ENCODE results near the gene FMNL2. TPM values are rescaled to one million over a fixed set of nuclear protein-coding genes. Genes with fewer than 3 reads are reported as not detected.

The FMNL2 gene
- total RNA-seq, 1 donor from 2014 or later = 34.3 TPM

DNA sequence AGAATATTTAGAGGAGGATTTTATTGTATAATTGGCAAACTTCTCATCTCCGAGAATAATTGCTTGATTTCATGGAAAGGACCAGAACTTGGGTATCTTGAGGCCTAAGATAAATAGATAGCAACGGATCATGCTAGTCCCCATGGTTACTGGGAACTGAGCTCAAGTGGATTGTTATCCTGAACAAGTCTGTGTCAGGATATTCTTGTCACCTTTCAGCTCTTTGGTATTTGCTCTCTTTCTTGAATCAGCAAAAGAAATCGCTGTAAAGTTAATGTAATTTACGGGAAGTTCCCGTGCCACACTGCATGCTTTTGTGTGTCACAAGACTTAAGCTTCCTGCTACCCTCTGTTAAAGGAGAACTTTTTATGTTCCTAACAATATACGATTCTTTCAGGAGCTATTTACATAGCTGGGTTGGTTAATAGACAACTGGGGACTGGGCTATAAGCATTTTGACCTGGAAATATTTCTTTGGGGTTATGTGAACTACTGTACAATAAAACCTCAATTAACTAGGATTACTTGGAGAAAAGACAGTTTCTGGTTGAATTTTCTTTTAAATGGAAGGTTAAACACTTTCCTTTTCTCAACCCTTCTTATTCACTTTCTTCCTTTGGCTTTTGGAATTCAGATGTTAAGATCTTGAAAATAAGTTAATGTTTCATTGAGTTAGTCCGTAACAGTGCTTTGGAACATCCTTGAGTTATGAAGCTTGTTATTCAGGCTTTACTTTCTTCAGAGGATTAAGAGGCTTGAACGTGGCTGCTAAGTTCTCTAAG is 151.2 kb downstream of the FMNL2 start:
- H3K4me1 ChIP-seq (ENCODE audit: insufficient read depth, low read length) = peaks cover 6% of the 10 kb centered on the region
- no peaks in the 10 kb centered on the region for H3K36me3 ChIP-seq (ENCODE audit: insufficient read depth, low read length)
- H3K9me3 ChIP-seq (ENCODE audit: insufficient read depth, low read depth, low read length) = no peaks in the 10 kb centered on the region
- H3K9me3 Mint-ChIP-seq (ENCODE audit: unreplicated experiment) = no peaks in the 10 kb centered on the region
- H4K20me1 ChIP-seq (ENCODE audit: insufficient read depth, low read length) = peaks cover 22% of the 10 kb centered on the region
- peaks cover 32% of the 10 kb centered on the region for H3K79me2 ChIP-seq (ENCODE audit: insufficient read depth, low read length)
- H3K27me3 ChIP-seq (ENCODE audit: insufficient read depth, low read length) = no peaks in the 10 kb centered on the region
- peaks cover 34% of the 10 kb centered on the region for H3K4me1 Mint-ChIP-seq (ENCODE audit: low read depth, unreplicated experiment)
- no peak for FAIRE-seq
- no peak for TF ChIP-seq EZH2 (IDR thresholded peaks at IDR 0.05; ENCODE audit: insufficient read depth, low read length)
- TF ChIP-seq, protein P1, sequence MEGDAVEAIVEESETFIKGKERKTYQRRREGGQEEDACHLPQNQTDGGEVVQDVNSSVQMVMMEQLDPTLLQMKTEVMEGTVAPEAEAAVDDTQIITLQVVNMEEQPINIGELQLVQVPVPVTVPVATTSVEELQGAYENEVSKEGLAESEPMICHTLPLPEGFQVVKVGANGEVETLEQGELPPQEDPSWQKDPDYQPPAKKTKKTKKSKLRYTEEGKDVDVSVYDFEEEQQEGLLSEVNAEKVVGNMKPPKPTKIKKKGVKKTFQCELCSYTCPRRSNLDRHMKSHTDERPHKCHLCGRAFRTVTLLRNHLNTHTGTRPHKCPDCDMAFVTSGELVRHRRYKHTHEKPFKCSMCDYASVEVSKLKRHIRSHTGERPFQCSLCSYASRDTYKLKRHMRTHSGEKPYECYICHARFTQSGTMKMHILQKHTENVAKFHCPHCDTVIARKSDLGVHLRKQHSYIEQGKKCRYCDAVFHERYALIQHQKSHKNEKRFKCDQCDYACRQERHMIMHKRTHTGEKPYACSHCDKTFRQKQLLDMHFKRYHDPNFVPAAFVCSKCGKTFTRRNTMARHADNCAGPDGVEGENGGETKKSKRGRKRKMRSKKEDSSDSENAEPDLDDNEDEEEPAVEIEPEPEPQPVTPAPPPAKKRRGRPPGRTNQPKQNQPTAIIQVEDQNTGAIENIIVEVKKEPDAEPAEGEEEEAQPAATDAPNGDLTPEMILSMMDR (IDR thresholded peaks at IDR 0.05; ENCODE audit: insufficient read depth, low read depth, low read length) = no peak
- H2AFZ ChIP-seq (ENCODE audit: low read depth, low read length) = no peak overlapping the region
- no peak overlapping the region for H3K4me3 ChIP-seq (ENCODE audit: insufficient read depth, low read depth, low read length)
- no peaks in the 10 kb centered on the region for H3K36me3 Mint-ChIP-seq (ENCODE audit: low read depth, unreplicated experiment)
- H3K4me3 Mint-ChIP-seq (ENCODE audit: unreplicated experiment) = no peak overlapping the region
- H3K9ac ChIP-seq (ENCODE audit: low read length) = no peak overlapping the region
- H3K27ac ChIP-seq (ENCODE audit: low read depth, low read length) = no peak overlapping the region
- no peaks in the 10 kb centered on the region for H3K27me3 Mint-ChIP-seq (ENCODE audit: low read depth, unreplicated experiment)
- no peak overlapping the region for H3K4me2 ChIP-seq (ENCODE audit: low read length)
- DNase-seq (ENCODE audit: low read depth) = no peak
- H3K27ac Mint-ChIP-seq (ENCODE audit: unreplicated experiment) = peak overlapping the region; percentile 49

DNA sequence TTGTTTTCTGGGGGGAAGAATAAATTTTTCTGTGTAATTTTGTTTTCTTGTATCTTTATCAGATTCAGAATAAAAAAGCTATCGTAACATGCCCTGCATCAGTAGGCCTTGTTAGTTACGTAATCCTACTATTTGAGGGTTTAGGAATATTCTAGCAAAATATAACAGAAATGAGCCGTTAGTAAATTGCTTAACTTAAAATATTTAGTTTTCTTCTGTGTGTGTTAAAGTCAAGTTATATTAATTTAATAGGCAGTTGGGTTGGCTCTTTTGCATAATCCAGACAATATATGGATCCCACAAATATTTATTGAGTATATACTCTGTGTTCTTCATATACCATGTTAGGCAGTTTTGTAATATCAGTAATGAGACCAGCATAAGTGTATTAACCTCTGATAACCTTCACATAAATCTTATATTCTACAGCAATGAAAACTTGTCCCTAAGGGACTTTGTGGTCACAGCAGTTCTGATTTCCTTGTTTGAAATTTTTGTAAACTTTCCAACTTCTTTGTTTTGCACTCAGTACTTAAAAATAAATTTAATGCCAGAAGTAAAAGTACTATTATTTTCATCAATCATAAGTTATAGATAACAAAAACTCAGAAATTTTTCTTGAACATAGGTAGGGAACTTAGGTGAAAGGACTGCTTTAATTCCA is 151.9 kb downstream of the FMNL2 start:
- H3K4me3 ChIP-seq (ENCODE audit: insufficient read depth, low read depth, low read length) = no peak overlapping the region
- H3K9me3 ChIP-seq (ENCODE audit: insufficient read depth, low read depth, low read length) = no peaks in the 10 kb centered on the region
- H3K4me1 ChIP-seq (ENCODE audit: insufficient read depth, low read length) = peaks cover 6% of the 10 kb centered on the region
- H3K9ac ChIP-seq (ENCODE audit: low read length) = no peak overlapping the region
- no peak overlapping the region for H3K4me2 ChIP-seq (ENCODE audit: low read length)
- H3K36me3 ChIP-seq (ENCODE audit: insufficient read depth, low read length) = no peaks in the 10 kb centered on the region
- Mint-ChIP-seq H3K27me3 (ENCODE audit: low read depth, unreplicated experiment) (no peaks in the 10 kb centered on the region), H3K9me3 (ENCODE audit: unreplicated experiment) (no peaks in the 10 kb centered on the region), H3K36me3 (ENCODE audit: low read depth, unreplicated experiment) (no peaks in the 10 kb centered on the region), H3K4me1 (ENCODE audit: low read depth, unreplicated experiment) (peaks cover 34% of the 10 kb centered on the region), H3K27ac (ENCODE audit: unreplicated experiment) (no peak overlapping the region), H3K4me3 (ENCODE audit: unreplicated experiment) (no peak overlapping the region)
- no peak overlapping the region for H2AFZ ChIP-seq (ENCODE audit: low read depth, low read length)
- DNase-seq (ENCODE audit: low read depth) = no peak
- H4K20me1 ChIP-seq (ENCODE audit: insufficient read depth, low read length) = peaks cover 22% of the 10 kb centered on the region
- H3K27me3 ChIP-seq (ENCODE audit: insufficient read depth, low read length) = no peaks in the 10 kb centered on the region
- H3K79me2 ChIP-seq (ENCODE audit: insufficient read depth, low read length) = peaks cover 34% of the 10 kb centered on the region
- no peak for FAIRE-seq
- no peak for TF ChIP-seq EZH2 (IDR thresholded peaks at IDR 0.05; ENCODE audit: insufficient read depth, low read length)
- TF ChIP-seq, protein P1 (IDR thresholded peaks at IDR 0.05; ENCODE audit: insufficient read depth, low read depth, low read length) = no peak
- no peak overlapping the region for H3K27ac ChIP-seq (ENCODE audit: low read depth, low read length)

DNA sequence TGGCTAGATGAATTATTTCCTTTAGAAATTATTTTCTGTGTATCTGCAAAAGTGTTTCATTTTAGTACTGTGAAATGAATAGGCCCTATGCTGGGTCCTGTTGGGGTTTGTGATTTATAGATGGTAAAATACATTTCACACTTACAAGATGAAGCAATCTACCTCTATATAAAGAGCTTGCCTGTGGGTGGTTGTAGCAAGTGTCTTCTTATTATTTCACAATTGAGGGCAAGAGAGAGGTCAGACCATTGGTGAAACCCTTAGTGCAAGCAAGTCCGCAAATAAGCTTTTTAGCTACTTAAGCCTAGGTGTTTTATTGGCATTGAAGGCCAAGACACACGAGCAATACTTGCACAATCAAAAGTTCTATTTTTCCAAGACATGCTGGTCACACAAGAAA is 153.1 kb downstream of the FMNL2 start:
- H3K9me3 ChIP-seq (ENCODE audit: insufficient read depth, low read depth, low read length) = no peaks in the 10 kb centered on the region
- peaks cover 25% of the 10 kb centered on the region for H3K4me1 Mint-ChIP-seq (ENCODE audit: low read depth, unreplicated experiment)

More for the DNA sequence above, 153.1 kb downstream of the FMNL2 start:
- no peak overlapping the region for H3K4me3 Mint-ChIP-seq (ENCODE audit: unreplicated experiment)
- FAIRE-seq (no peak), DNase-seq (ENCODE audit: low read depth) (no peak)
- no peak overlapping the region for H3K4me3 ChIP-seq (ENCODE audit: insufficient read depth, low read depth, low read length)
- no peaks in the 10 kb centered on the region for H3K36me3 ChIP-seq (ENCODE audit: insufficient read depth, low read length)
- H3K4me1 ChIP-seq (ENCODE audit: insufficient read depth, low read length) = peaks cover 6% of the 10 kb centered on the region
- TF ChIP-seq EZH2 (IDR thresholded peaks at IDR 0.05; ENCODE audit: insufficient read depth, low read length) = no peak
- TF ChIP-seq, protein P1 (IDR thresholded peaks at IDR 0.05; ENCODE audit: insufficient read depth, low read depth, low read length) = no peak
- no peaks in the 10 kb centered on the region for H3K36me3 Mint-ChIP-seq (ENCODE audit: low read depth, unreplicated experiment)
- no peak overlapping the region for H3K27ac ChIP-seq (ENCODE audit: low read depth, low read length)
- no peak overlapping the region for H3K4me2 ChIP-seq (ENCODE audit: low read length)
- no peaks in the 10 kb centered on the region for H3K27me3 ChIP-seq (ENCODE audit: insufficient read depth, low read length)
- H3K9me3 Mint-ChIP-seq (ENCODE audit: unreplicated experiment) = no peaks in the 10 kb centered on the region
- H3K27me3 Mint-ChIP-seq (ENCODE audit: low read depth, unreplicated experiment) = no peaks in the 10 kb centered on the region
- H2AFZ ChIP-seq (ENCODE audit: low read depth, low read length) = no peak overlapping the region
- H3K27ac Mint-ChIP-seq (ENCODE audit: unreplicated experiment) = no peak overlapping the region
- peaks cover 22% of the 10 kb centered on the region for H4K20me1 ChIP-seq (ENCODE audit: insufficient read depth, low read length)
- H3K79me2 ChIP-seq (ENCODE audit: insufficient read depth, low read length) = peaks cover 37% of the 10 kb centered on the region
- H3K9ac ChIP-seq (ENCODE audit: low read length) = no peak overlapping the region

All from astrocyte (in vitro differentiated cells and primary cell).